Liver (tissue), 9 donors: ENCODE data around the gene CDKN2B-AS1. TPM values are rescaled to one million over a fixed set of nuclear protein-coding genes. Genes with fewer than 3 reads are reported as not detected.

Source experiments
- DNase-seq: peaks from one replicate; pipeline ENCODE4 v3.0.0-alpha.2; 2017; ENCODE audit warnings: low spot score
- H3K27ac ChIP-seq, 2 donors: one replicate each; pipeline ENCODE4 v1.7.0; 2013; ENCODE audit warnings: inconsistent platforms in 2 of 2, low read length in 2 of 2, control low read depth in 1 of 2, low read depth in 1 of 2, mild to moderate bottlenecking in 1 of 2
- H3K27me3 ChIP-seq, 4 donors: one replicate each; pipeline versions ENCODE4 v1.6.1 to v1.7.0; 2013; ENCODE audit warnings: low read length in 3 of 4, inconsistent platforms in 1 of 4, mild to moderate bottlenecking in 1 of 4, moderate library complexity in 1 of 4; ENCODE audit not compliant: control insufficient read depth in 4 of 4, insufficient read depth in 4 of 4
- H3K36me3 ChIP-seq, 4 donors: one replicate each; pipeline versions ENCODE4 v1.6.1 to v1.7.0; 2013; ENCODE audit warnings: low read length in 3 of 4, mild to moderate bottlenecking in 3 of 4, low read depth in 1 of 4, moderate library complexity in 1 of 4; ENCODE audit not compliant: control insufficient read depth in 4 of 4, insufficient read depth in 3 of 4
- H3K4me1 ChIP-seq, 4 donors: one replicate each; pipeline versions ENCODE4 v1.6.1 to v1.7.0; 2013; ENCODE audit warnings: low read length in 3 of 4, mild to moderate bottlenecking in 3 of 4, moderate library complexity in 1 of 4; ENCODE audit not compliant: control insufficient read depth in 4 of 4, insufficient read depth in 4 of 4
- H3K4me3 ChIP-seq, 3 donors: one replicate each; pipeline versions ENCODE4 v1.6.1 to v1.7.0; 2013; ENCODE audit warnings: low read length in 3 of 3, control low read depth in 1 of 3, low read depth in 1 of 3, mild to moderate bottlenecking in 1 of 3
- H3K9ac ChIP-seq, 2 donors: one replicate each; pipeline ENCODE4 v1.7.0; 2013; ENCODE audit warnings: low read length in 2 of 2, mild to moderate bottlenecking in 2 of 2, moderate library complexity in 2 of 2, control low read depth in 1 of 2, low read depth in 1 of 2
- H3K9me3 ChIP-seq, 4 donors: one replicate each; pipeline versions ENCODE4 v1.6.1 to v1.7.0; 2013; ENCODE audit warnings: low read length in 3 of 4; ENCODE audit not compliant: control insufficient read depth in 4 of 4
- FOXA2 ChIP-seq: IDR thresholded peaks from 2 replicates; pipeline ENCODE4 v1.6.1; 2016; ENCODE audit warnings: antibody characterized with exemption
- HNF4G ChIP-seq: IDR thresholded peaks from 2 replicates; pipeline ENCODE4 v1.6.1; 2016; ENCODE audit warnings: antibody characterized with exemption
- NR2F2 ChIP-seq: IDR thresholded peaks from 2 replicates; pipeline ENCODE4 v1.6.1; 2016; ENCODE audit warnings: antibody characterized with exemption
- RXRA ChIP-seq, 2 donors: IDR thresholded peaks; 2 replicates each; pipeline ENCODE4 v1.6.1; 2017 to 2018; ENCODE audit warnings: antibody characterized with exemption in 2 of 2, mild to moderate bottlenecking in 1 of 2
- SP1 ChIP-seq: IDR thresholded peaks from 2 replicates; pipeline ENCODE4 v1.6.1; 2018; ENCODE audit warnings: antibody characterized with exemption, mild to moderate bottlenecking
- TAF1 ChIP-seq: conservative IDR thresholded peaks from 2 replicates; pipeline ENCODE4 v1.6.1; 2016; ENCODE audit warnings: antibody characterized with exemption, mild to moderate bottlenecking
- WGBS: extraction: QIAGEN DNeasy Blood & Tissue Kit; methylation state at CpG from one replicate; pipeline ENCODE4 v1.1.7; 2013; 5-methylcytosine and 5-hydroxymethylcytosine counted together
- polyA plus RNA-seq, 2 donors: library from polyadenylated mRNA; stranded (reverse) in 1 of 2; unstranded in 1 of 2; fragments of 200-250 nt in 1 of 2; fragments of >200 nt in 1 of 2; fragmentation: Nextera tagmentation in 1 of 2; extraction: Ambion mirVana in 1 of 2; gene quantifications; one replicate each; pipeline versions ENCODE4 v1.2.1 to v1.2.3, GENCODE V29; 2013 to 2015
- total RNA-seq, 2 donors: library from RNA; depleted of rRNA; stranded (reverse); fragments of >200 nt; gene quantifications; one replicate each; pipeline ENCODE4 v1.2.3, GENCODE V29; 2014
- TF ChIP-seq, protein P1 (sequence below): IDR thresholded peaks from 2 replicates; pipeline ENCODE4 v1.6.1; 2016; ENCODE audit warnings: antibody characterized with exemption
- TF ChIP-seq, protein P2 (sequence below): IDR thresholded peaks from 2 replicates; pipeline ENCODE4 v1.6.1; 2016; ENCODE audit warnings: antibody characterized with exemption
- TF ChIP-seq, protein P3 (sequence below): fragments of 150-350 bp; IDR thresholded peaks from 2 replicates; pipeline ENCODE4 v1.5.1; 2017; ENCODE audit warnings: improper control_type of control experiment, low read depth, low read length; ENCODE audit not compliant: missing input control
- TF ChIP-seq, protein P4 (sequence below): IDR thresholded peaks from 2 replicates; pipeline ENCODE4 v1.6.1; 2016; ENCODE audit warnings: antibody characterized with exemption, mild to moderate bottlenecking
- TF ChIP-seq, protein P5 (sequence below): IDR thresholded peaks from 2 replicates; pipeline ENCODE4 v1.6.1; 2016; ENCODE audit warnings: antibody characterized with exemption
- donor health status: healthy.
- donor health status: healthy.
- donor health status: healthy.
- donor health status: healthy.
- donor health status: healthy.

CDKN2B-AS1 gene
- total and polyA plus RNA-seq, 4 donors, result 0.08 to 0.42 TPM; not detected in 2

DNA sequence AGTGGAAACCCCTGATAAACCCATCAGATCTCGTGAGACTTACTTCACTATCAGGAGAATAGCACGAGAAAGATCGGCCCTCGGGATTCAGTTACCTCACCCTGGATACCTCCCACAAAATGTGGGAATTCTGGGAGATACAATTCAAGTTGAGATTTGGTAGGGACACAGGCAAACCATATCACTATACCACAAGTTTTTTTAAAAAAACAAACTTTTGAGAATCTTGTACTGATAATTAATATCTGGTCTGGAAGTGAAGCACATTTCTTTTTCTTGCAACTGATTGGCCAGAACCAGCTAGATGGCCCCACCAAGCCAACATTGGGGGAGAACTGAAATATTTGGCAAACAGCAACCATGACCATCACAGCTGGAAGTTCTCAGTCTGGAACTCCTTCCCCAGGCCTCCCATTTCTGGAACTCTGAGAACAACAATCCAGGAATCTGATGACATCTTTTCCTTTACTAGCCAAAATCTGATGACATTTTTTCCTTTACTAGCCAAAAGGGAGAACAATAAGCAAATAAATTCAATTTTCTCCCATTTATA is 66.3 kb downstream of the CDKN2B-AS1 start:
- Histone ChIP-seq H3K36me3 (no peaks in the 10 kb centered on the region), H3K4me1 (no peaks in the 10 kb centered on the region), H3K9me3 (no peaks in the 10 kb centered on the region), H3K27me3 (no peaks in the 10 kb centered on the region), H3K9ac (no peak overlapping the region), H3K4me3 (no peak overlapping the region), H3K27ac (no peak overlapping the region)
- WGBS, result 90% methylated on average over 4 of the region's 4 CpGs
- TF ChIP-seq RXRA (IDR thresholded peaks at IDR 0.05), result no peak
- TF ChIP-seq FOXA2, result no peak
- TF ChIP-seq, protein P1, sequence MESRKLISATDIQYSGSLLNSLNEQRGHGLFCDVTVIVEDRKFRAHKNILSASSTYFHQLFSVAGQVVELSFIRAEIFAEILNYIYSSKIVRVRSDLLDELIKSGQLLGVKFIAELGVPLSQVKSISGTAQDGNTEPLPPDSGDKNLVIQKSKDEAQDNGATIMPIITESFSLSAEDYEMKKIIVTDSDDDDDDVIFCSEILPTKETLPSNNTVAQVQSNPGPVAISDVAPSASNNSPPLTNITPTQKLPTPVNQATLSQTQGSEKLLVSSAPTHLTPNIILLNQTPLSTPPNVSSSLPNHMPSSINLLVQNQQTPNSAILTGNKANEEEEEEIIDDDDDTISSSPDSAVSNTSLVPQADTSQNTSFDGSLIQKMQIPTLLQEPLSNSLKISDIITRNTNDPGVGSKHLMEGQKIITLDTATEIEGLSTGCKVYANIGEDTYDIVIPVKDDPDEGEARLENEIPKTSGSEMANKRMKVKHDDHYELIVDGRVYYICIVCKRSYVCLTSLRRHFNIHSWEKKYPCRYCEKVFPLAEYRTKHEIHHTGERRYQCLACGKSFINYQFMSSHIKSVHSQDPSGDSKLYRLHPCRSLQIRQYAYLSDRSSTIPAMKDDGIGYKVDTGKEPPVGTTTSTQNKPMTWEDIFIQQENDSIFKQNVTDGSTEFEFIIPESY, result no peak
- TF ChIP-seq, protein P2, sequence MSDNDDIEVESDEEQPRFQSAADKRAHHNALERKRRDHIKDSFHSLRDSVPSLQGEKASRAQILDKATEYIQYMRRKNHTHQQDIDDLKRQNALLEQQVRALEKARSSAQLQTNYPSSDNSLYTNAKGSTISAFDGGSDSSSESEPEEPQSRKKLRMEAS, result no peak
- TF ChIP-seq, protein P3, sequence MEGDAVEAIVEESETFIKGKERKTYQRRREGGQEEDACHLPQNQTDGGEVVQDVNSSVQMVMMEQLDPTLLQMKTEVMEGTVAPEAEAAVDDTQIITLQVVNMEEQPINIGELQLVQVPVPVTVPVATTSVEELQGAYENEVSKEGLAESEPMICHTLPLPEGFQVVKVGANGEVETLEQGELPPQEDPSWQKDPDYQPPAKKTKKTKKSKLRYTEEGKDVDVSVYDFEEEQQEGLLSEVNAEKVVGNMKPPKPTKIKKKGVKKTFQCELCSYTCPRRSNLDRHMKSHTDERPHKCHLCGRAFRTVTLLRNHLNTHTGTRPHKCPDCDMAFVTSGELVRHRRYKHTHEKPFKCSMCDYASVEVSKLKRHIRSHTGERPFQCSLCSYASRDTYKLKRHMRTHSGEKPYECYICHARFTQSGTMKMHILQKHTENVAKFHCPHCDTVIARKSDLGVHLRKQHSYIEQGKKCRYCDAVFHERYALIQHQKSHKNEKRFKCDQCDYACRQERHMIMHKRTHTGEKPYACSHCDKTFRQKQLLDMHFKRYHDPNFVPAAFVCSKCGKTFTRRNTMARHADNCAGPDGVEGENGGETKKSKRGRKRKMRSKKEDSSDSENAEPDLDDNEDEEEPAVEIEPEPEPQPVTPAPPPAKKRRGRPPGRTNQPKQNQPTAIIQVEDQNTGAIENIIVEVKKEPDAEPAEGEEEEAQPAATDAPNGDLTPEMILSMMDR, result no peak
- no peak for TF ChIP-seq SP1
- TF ChIP-seq, protein P4, sequence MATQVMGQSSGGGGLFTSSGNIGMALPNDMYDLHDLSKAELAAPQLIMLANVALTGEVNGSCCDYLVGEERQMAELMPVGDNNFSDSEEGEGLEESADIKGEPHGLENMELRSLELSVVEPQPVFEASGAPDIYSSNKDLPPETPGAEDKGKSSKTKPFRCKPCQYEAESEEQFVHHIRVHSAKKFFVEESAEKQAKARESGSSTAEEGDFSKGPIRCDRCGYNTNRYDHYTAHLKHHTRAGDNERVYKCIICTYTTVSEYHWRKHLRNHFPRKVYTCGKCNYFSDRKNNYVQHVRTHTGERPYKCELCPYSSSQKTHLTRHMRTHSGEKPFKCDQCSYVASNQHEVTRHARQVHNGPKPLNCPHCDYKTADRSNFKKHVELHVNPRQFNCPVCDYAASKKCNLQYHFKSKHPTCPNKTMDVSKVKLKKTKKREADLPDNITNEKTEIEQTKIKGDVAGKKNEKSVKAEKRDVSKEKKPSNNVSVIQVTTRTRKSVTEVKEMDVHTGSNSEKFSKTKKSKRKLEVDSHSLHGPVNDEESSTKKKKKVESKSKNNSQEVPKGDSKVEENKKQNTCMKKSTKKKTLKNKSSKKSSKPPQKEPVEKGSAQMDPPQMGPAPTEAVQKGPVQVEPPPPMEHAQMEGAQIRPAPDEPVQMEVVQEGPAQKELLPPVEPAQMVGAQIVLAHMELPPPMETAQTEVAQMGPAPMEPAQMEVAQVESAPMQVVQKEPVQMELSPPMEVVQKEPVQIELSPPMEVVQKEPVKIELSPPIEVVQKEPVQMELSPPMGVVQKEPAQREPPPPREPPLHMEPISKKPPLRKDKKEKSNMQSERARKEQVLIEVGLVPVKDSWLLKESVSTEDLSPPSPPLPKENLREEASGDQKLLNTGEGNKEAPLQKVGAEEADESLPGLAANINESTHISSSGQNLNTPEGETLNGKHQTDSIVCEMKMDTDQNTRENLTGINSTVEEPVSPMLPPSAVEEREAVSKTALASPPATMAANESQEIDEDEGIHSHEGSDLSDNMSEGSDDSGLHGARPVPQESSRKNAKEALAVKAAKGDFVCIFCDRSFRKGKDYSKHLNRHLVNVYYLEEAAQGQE, result no peak
- no peak for TF ChIP-seq NR2F2
- no peak for DNase-seq

DNA sequence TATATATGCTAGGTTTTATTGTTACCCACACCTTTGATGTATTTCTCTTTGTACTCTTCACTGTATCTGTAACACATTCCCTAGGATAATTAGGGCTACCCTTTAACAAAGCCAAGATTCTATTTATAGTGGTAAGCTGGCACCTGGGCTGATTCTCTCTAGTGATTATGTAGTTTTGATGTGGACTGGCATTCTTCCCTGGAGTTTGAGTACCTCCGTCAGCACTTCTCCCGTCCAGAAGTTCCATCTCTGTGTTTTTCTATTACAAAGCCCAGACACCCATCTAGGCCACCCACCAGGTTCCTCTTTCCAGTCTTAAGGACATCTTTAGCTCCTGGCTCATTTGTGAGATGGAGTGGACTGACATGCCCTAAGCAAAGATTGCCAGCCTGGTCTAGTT is 70.4 kb downstream of the CDKN2B-AS1 start:
- no peaks in the 10 kb centered on the region for H3K4me1 ChIP-seq
- no peaks in the 10 kb centered on the region for H3K9me3 ChIP-seq
- WGBS, result 85% methylated on average over 2 of the region's 2 CpGs
- no peak for TF ChIP-seq SP1
- TF ChIP-seq, protein P4, result no peak
- no peak for TF ChIP-seq HNF4G
- no peak for TF ChIP-seq NR2F2
- no peak for TF ChIP-seq TAF1
- TF ChIP-seq, protein P5, sequence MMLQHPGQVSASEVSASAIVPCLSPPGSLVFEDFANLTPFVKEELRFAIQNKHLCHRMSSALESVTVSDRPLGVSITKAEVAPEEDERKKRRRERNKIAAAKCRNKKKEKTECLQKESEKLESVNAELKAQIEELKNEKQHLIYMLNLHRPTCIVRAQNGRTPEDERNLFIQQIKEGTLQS, result no peak
- no peak overlapping the region for H3K4me3 ChIP-seq
- no peak overlapping the region for H3K27ac ChIP-seq
- no peaks in the 10 kb centered on the region for H3K27me3 ChIP-seq
- no peak overlapping the region for H3K9ac ChIP-seq
- H3K36me3 ChIP-seq, result no peaks in the 10 kb centered on the region
- no peak for DNase-seq
